ENCODE data around the gene MFSD1.

Gene MFSD1

GRCh38 chr3:158810823-158811724 is 9.2 kb downstream of the MFSD1 start:
- no peak overlapping the region for H3K4me3 ChIP-seq (ENCODE audit: low read depth, low read length)
- no peak for TF ChIP-seq CTCF (IDR thresholded peaks at IDR 0.05; ENCODE audit: borderline replicate concordance, insufficient read depth, low read depth, low read length)

DNA sequence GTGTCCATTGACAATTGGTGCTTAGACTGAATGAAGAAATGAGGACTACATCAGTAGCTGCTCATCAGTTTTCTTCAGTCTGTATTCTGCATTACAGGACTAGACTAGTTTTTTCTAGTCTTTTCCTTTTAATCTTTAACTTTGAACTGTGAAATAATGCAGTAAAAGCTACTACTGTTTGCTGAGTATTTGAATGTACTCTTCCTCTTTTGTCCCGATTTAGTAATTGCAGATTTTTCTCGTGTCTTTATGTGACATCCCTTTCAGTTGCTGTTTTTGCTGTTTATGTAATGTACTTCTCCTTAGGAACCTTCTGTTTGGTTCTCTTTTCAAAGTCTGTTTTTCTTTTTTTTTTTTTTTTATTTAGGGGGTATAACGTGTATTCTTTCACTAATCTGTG is 17.4 kb downstream of the MFSD1 start:
- H3K4me3 ChIP-seq (ENCODE audit: low read depth, low read length) = no peak overlapping the region

DNA sequence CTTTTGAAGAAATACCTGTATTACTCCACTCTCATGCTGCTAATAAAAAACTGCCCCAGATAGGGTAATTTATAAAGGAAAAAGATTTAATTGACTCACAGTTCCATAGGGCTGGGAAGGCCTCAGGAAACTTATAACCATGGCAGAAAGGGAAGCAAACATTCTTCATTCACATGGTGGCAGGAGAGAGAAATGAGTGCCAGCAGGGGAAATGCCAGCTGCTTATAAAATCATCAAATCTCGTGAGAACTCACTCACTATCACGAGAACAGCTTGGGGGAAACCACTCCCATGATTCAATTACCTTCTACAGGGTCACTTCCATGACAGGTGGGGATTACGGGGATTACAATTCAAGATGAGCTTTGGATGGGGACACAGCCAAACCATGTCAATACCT is 18.7 kb downstream of the MFSD1 start:
- H3K4me3 ChIP-seq (ENCODE audit: low read depth, low read length) = no peak overlapping the region
- no peak for TF ChIP-seq CTCF (IDR thresholded peaks at IDR 0.05; ENCODE audit: borderline replicate concordance, insufficient read depth, low read depth, low read length)

More for the DNA sequence above, 17.4 kb downstream of the MFSD1 start:
- no peak for TF ChIP-seq CTCF (IDR thresholded peaks at IDR 0.05; ENCODE audit: borderline replicate concordance, insufficient read depth, low read depth, low read length)

- H3K4me3 ChIP-seq (ENCODE audit: low read depth, low read length) = no peak overlapping the region
- no peak for TF ChIP-seq CTCF (IDR thresholded peaks at IDR 0.05; ENCODE audit: borderline replicate concordance, insufficient read depth, low read depth, low read length)
These were observed 20.0 kb downstream of the MFSD1 start for GRCh38 chr3:158821847-158822246.

GRCh38 chr3:158823426-158823825 is 21.6 kb downstream of the MFSD1 start:
- TF ChIP-seq CTCF (IDR thresholded peaks at IDR 0.05; ENCODE audit: borderline replicate concordance, insufficient read depth, low read depth, low read length) = no peak
- H3K4me3 ChIP-seq (ENCODE audit: low read depth, low read length) = no peak overlapping the region

DNA sequence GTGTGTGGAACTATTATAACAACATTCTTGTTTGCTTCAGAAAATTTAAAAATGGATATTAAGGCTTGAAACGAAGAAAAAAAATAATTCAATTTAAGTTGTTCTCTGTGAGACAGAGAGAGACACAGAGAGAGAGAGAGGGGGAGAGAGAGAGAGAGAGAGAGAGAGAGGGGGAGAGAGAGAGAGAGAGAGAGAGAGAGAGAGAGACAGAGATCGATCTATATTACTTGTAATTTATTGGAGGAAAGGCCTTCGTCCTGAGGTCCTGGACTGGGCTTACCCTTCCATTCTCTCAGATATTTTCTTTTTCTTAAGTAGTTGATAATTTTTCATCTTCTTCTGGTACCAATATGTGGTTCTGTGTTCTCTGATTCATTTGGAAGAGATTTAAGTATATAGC is 25.9 kb downstream of the MFSD1 start:
- no peak overlapping the region for H3K4me3 ChIP-seq (ENCODE audit: low read depth, low read length)
- TF ChIP-seq CTCF (IDR thresholded peaks at IDR 0.05; ENCODE audit: borderline replicate concordance, insufficient read depth, low read depth, low read length) = no peak

DNA sequence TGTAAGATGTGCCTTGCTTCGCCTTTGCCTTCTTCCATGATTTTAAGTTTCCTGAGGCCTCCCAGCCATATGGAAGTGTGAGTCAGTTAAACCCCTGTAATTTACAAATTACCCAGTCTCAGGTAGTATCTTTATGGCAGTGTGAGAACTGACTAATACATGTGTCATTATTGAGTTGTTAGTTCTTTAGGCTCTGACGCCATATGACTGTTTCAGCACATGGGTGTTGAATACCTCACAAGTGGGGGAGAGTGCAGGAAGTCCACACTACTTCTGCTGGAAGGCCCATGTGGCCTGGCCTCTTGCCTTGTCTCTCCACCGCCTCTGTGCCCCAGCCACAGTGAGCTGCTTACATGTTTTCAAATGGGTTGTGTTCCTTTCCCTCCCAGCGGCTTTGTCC is 28.5 kb downstream of the MFSD1 start:
- TF ChIP-seq CTCF (IDR thresholded peaks at IDR 0.05; ENCODE audit: borderline replicate concordance, insufficient read depth, low read depth, low read length) = no peak
- H3K4me3 ChIP-seq (ENCODE audit: low read depth, low read length) = no peak overlapping the region

All from GM12875 (cell line).